Measurements from ENCODE around the gene GLIPR1L2.
"Not testable (repeated sequence)": the region's sequence is repeated elsewhere in the genome, so short reads cannot be mapped to it uniquely, and the experiment has no call there.

GLIPR1L2 gene

DNA sequence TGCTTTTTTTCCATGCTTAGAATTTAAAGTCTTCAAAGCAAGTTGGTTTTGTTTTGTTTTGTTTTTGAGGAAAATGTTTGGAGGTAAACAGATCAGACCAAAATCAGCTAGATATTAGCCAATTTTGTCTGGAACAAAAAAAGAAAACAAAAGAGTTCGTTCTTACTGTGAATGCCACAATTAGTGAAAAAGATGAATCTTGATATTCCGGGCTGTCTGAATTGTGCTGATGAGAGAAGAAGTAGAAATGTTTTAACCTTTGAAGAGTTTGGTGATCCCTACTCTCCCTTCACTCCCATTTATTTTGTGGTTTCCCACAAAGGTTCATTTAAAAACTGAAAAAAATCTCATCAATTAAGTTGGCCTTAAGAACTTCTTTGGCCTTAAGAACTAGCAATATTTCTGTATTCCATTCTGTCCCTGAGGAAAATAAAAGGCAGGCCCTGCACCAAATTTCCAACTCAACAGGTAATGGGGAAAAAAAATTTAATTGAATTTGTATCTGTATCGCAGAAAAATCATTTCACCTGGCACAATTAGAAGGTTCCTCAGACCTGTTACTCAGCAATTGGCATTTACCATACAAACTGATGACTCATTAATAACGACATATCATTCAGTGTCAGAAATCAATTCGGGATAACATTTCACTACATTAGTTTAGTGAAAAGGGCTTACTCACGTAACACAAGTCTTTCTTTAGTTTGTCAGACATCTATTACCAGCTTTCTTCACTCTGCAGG, 562 bp upstream of the GLIPR1L2 start:
- Mint-ChIP-seq H3K9me3 (peaks cover 6% of the 10 kb centered on the region), H3K27me3 (no peaks in the 10 kb centered on the region), H3K4me3 (peak overlapping the region; percentile 84), H3K4me1 (peaks cover 33% of the 10 kb centered on the region), H3K36me3 (ENCODE audit: low read depth) (no peaks in the 10 kb centered on the region), H3K27ac (peak overlapping the region; percentile 43)
- ATAC-seq: no peak
- DNase-seq: no peak

DNA sequence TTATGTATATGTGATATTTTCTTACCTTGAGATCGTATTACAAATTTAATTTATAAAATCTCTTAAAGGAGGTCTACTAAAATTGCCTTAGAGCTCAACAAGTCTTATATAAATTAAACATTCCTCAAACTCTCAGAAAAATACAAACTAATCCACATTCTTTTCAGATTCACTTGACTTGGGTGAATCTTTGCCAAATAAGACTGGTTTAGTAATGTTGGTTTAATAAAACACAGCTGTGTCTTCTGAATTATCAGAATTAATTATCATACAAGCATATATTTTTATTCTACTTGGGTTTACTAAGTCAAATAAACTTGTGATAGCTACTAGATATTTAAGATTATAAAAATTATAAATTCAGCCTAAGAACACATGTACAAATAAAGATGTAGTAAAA, 13.3 kb downstream of the GLIPR1L2 start:
- Mint-ChIP-seq H3K9me3 (no peaks in the 10 kb centered on the region), H3K27ac (no peak overlapping the region), H3K4me3 (no peak overlapping the region), H3K36me3 (ENCODE audit: low read depth) (no peaks in the 10 kb centered on the region), H3K4me1 (no peaks in the 10 kb centered on the region), H3K27me3 (no peaks in the 10 kb centered on the region)
- ATAC-seq (no peak), DNase-seq (no peak)

DNA sequence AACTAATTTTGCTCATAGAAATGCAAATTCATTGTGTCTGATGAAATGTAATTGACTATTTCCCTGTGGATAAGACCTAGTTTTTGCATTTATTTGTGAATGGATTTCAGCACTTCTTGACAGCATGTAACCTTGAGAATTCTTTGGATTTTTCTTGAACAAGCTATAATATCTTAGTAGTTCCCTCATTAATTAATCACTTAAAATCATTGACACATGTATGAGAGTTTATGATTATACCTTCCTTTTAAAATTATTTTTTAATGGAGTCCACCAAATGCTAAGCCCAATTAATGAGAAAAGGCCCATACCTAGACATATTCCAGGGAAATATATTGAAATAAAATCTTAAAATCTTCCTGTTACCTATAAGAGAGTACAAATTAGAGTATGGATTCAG, 16.8 kb downstream of the GLIPR1L2 start:
- Mint-ChIP-seq H3K27me3 (peaks cover 3% of the 10 kb centered on the region), H3K4me1 (no peaks in the 10 kb centered on the region), H3K9me3 (no peaks in the 10 kb centered on the region), H3K27ac (no peak overlapping the region), H3K4me3 (no peak overlapping the region), H3K36me3 (ENCODE audit: low read depth) (no peaks in the 10 kb centered on the region)
- ATAC-seq (no peak), DNase-seq (no peak)

DNA sequence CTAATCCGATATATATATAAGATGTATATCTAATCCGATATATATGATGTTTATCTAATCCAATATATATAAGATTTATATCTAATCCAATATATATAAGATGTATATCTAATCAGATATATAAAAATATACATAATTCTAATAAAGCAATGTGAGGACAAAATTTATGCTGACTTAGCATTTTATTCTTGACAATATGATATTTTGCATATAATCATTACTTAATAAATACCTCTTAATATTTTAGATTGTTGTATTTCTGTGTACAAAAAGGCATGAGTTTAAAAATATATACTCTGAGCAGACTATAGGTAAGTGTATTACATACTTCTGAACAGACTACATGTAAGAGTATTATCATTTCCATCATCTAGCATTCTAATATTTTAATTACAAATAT, 18.9 kb downstream of the GLIPR1L2 start:
- DNase-seq (no peak), ATAC-seq (no peak)
- Mint-ChIP-seq H3K27me3 (peaks cover 3% of the 10 kb centered on the region), H3K4me3 (no peak overlapping the region), H3K4me1 (no peaks in the 10 kb centered on the region), H3K36me3 (ENCODE audit: low read depth) (no peaks in the 10 kb centered on the region), H3K9me3 (no peaks in the 10 kb centered on the region), H3K27ac (no peak overlapping the region)

DNA sequence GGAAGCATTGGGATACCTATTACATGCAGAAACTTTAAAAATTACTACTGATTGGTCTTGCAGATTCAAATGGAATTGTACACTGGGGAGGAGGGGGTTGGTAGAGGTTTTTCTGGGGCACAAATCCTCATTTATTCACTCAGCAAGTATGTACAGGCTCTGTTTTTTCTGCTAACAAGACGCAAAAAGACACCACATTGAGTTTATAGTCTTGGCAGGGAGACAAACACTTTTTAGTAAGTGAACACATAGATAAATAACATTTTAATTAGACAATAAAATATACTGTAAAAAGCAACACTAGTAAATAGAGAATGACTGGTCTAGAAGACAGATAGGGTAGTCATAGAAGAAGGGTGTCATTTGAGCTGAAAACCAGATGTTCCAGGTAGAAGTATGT, 23.8 kb downstream of the GLIPR1L2 start:
- Mint-ChIP-seq H3K4me1 (no peaks in the 10 kb centered on the region), H3K36me3 (ENCODE audit: low read depth) (no peaks in the 10 kb centered on the region), H3K4me3 (no peak overlapping the region), H3K27ac (no peak overlapping the region), H3K27me3 (peaks cover 3% of the 10 kb centered on the region), H3K9me3 (no peaks in the 10 kb centered on the region)
- DNase-seq (no peak), ATAC-seq (no peak)

DNA sequence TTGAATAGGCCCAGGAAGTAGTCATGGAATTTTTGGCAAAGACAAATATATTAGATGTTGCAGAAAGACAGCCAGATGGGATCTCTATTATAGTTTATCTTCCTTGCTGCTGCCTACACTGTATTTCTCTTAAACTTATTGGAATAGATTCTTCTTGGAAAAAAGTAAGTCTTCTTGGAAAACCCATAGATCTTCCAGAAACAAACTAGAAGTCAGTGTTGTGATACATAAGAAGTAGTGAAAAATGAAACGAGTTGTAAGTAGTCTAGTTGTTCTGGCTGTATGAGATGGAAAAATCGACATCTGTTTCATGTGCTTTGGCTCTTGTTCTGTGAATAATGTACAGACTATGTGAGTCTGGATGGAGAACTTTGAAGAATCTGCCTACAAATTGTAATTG, 29.0 kb downstream of the GLIPR1L2 start:
- H3K36me3 Mint-ChIP-seq (ENCODE audit: low read depth): peaks cover 2% of the 10 kb centered on the region

DNA sequence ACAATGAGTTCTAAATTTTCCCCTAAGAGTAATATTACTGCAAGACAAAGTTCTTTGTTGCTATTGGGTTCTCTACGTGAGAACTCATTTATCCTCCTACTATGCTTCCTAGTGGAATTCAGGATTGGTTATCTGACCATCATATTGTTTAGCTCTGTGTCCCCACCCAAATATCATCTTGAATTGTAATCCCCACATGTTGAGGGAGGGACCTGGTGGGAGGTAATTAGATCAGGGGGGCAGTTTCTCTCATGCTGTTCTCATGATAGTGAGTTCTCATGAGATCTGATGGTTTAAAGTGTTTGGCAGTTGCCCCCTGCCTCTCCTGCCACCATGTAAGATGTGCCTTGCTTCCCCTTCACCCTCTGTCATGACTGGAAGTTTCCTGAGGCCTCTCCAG, 36.6 kb downstream of the GLIPR1L2 start:
- no peak for ATAC-seq
- H3K4me3 Mint-ChIP-seq: no peak overlapping the region
- H3K36me3 Mint-ChIP-seq (ENCODE audit: low read depth): peaks cover 6% of the 10 kb centered on the region
- H3K4me1 Mint-ChIP-seq: no peaks in the 10 kb centered on the region
- H3K9me3 Mint-ChIP-seq: peaks cover 34% of the 10 kb centered on the region
- DNase-seq: no peak
- no peak overlapping the region for H3K27ac Mint-ChIP-seq
- H3K27me3 Mint-ChIP-seq: no peaks in the 10 kb centered on the region

More for the DNA sequence above, 29.0 kb downstream of the GLIPR1L2 start:
- DNase-seq (no peak), ATAC-seq (no peak)
- Mint-ChIP-seq H3K27ac (no peak overlapping the region), H3K27me3 (no peaks in the 10 kb centered on the region), H3K9me3 (peaks cover 3% of the 10 kb centered on the region), H3K4me1 (no peaks in the 10 kb centered on the region), H3K4me3 (no peak overlapping the region)

DNA sequence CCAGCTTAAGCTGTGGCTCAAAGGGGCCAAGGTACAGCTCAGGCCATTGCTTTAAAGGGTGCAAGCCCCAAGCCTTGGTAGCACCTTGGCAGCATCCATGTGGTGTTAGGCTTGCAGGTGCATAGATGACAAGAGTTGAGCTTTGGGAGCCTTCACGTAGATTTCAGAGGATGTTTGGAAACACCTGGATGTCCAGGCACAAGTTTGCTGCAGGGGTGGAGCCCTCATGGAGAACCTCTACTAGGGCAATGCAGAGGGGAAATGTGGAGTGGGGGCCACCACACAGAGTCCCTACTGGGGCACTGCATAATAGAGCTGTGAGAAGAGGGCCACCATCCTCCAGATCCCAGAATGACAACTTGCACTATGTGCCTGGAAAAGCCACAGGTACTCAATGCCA, 37.9 kb downstream of the GLIPR1L2 start:
- ATAC-seq (no peak), DNase-seq (no peak)
- Mint-ChIP-seq H3K36me3 (ENCODE audit: low read depth) (peaks cover 6% of the 10 kb centered on the region), H3K27me3 (no peaks in the 10 kb centered on the region), H3K4me3 (no peak overlapping the region), H3K27ac (no peak overlapping the region), H3K9me3 (peaks cover 34% of the 10 kb centered on the region), H3K4me1 (no peaks in the 10 kb centered on the region)

DNA sequence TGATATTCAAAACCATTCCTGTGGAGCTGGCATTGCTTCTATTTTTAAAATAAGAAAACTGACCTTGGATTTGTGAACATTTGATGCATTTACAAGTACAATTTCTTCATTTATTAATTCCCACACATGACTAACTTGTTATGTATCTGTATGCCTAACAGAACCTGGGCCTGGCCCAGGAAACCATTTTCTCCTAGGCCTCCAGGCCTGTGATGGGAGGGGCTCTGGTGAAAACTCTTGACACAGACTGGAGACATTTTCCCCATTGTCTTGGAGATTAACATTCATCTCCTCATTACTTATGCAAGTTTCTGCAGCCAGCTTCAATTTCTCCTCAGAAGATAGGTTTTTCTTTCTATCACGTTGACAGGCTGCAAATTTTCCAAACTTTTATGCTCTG, 42.0 kb downstream of the GLIPR1L2 start:
- H3K9me3 Mint-ChIP-seq: peaks cover 15% of the 10 kb centered on the region
- H3K4me1 Mint-ChIP-seq: no peaks in the 10 kb centered on the region
- H3K27me3 Mint-ChIP-seq: no peaks in the 10 kb centered on the region
- DNase-seq: no peak
- H3K4me3 Mint-ChIP-seq: no peak overlapping the region
- no peak for ATAC-seq
- peaks cover under 1% of the 10 kb centered on the region for H3K36me3 Mint-ChIP-seq (ENCODE audit: low read depth)
- H3K27ac Mint-ChIP-seq: no peak overlapping the region

DNA sequence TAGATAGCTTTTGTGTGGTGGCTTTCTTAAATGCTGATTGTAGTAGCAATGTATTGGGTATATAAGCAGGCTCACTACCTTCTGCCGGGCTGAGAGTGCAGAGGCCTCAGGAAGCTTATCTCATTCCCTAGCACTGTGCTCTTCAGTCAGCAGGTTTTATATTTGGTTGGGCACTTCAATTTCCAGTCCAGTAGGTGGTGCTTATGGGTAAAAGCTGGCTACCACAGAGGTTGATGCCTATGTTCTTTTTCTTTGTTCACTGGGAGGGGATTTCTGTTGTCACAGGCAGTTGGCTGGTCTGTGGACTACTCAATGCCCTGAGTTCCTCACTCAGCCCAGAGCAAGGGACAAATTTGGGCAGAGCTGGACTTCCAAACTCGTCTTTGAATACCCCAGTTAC, 46.7 kb downstream of the GLIPR1L2 start:
- DNase-seq (no peak), ATAC-seq (peak; percentile 57)
- Mint-ChIP-seq H3K36me3 (ENCODE audit: low read depth) (no peaks in the 10 kb centered on the region), H3K4me1 (peaks cover 6% of the 10 kb centered on the region), H3K27ac (no peak overlapping the region), H3K9me3 (peaks cover 6% of the 10 kb centered on the region), H3K27me3 (no peaks in the 10 kb centered on the region), H3K4me3 (no peak overlapping the region)

DNA sequence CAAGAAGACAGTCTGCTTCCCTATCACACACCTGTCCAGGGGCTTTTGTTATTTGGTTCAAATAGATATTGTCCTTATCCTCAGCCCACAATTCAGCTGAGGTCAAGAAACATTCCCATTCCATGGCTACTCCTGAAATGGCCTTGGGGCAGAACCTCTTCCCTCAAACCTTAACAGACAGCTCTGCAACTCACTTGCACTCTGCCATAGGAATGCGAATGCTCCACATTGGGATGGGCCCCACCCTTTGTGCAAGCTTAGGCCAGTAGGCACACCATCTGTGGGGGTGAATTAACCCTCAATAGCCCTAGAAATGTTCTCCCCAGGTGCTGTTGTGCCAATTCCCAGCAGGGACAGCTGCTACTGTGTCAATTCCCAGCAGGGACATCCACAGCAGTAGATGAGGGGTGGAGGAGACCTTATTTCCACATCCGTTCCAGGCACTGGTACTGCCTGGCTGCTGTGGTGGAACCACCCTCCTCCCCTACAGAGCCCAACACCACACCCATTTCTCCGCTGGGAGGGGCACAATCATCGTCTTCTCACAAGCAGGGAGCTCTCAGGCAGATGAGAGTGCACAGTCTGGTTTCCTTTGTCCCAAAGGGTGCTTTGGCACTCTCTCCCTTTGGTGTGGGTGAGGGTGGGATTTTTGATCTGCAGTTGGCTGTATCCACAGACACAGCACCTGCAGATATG, 47.3 kb downstream of the GLIPR1L2 start:
- Mint-ChIP-seq H3K27ac (no peak overlapping the region), H3K9me3 (peaks cover 6% of the 10 kb centered on the region), H3K4me3 (no peak overlapping the region), H3K4me1 (peaks cover 6% of the 10 kb centered on the region), H3K36me3 (ENCODE audit: low read depth) (no peaks in the 10 kb centered on the region), H3K27me3 (no peaks in the 10 kb centered on the region)
- DNase-seq (no peak), ATAC-seq (peak; percentile 49)

DNA sequence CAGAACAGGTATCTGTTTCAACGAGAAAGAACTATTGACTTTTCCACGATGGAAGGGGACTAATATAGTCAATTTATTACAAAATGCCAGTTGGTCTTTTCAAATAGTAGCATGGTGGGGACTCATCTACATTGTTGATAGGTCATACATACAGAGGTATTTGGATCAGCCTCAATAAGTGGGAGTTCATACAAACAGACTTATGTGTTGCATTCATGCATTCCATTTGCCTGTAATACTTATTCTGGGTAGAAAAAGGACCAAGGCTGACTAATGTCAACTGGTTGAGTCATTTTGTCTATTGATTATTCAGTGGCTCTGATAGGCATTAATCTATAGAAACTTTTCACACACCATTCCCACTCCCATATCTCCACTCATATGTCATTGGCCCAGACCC, 48.2 kb downstream of the GLIPR1L2 start:
- ATAC-seq (no peak), DNase-seq (no peak)
- peaks cover 6% of the 10 kb centered on the region for H3K4me1 Mint-ChIP-seq
- no peak overlapping the region for H3K27ac Mint-ChIP-seq
- no peak overlapping the region for H3K4me3 Mint-ChIP-seq
- peaks cover 6% of the 10 kb centered on the region for H3K9me3 Mint-ChIP-seq
- H3K27me3 Mint-ChIP-seq: no peaks in the 10 kb centered on the region
- no peaks in the 10 kb centered on the region for H3K36me3 Mint-ChIP-seq (ENCODE audit: low read depth)

DNA sequence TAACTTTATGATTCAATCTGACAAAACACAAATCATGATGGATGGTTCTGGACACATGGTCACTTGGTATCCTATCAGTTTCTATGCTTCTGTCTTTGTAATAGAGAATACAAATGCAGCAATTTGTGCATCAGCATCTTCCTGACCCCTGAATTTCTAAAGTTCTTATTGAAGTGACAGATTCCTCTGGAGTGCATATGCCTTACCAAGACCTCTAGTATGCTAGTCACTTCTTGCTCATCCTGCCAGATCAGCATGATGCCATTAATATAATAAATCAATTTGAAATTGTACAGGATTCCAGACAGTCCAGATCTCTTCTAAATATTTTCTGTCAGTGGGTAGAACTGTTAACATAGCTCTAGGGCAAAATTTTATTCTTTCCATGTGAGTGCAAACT, 49.0 kb downstream of the GLIPR1L2 start:
- H3K27me3 Mint-ChIP-seq: no peaks in the 10 kb centered on the region
- DNase-seq: no peak
- H3K36me3 Mint-ChIP-seq (ENCODE audit: low read depth): no peaks in the 10 kb centered on the region

DNA sequence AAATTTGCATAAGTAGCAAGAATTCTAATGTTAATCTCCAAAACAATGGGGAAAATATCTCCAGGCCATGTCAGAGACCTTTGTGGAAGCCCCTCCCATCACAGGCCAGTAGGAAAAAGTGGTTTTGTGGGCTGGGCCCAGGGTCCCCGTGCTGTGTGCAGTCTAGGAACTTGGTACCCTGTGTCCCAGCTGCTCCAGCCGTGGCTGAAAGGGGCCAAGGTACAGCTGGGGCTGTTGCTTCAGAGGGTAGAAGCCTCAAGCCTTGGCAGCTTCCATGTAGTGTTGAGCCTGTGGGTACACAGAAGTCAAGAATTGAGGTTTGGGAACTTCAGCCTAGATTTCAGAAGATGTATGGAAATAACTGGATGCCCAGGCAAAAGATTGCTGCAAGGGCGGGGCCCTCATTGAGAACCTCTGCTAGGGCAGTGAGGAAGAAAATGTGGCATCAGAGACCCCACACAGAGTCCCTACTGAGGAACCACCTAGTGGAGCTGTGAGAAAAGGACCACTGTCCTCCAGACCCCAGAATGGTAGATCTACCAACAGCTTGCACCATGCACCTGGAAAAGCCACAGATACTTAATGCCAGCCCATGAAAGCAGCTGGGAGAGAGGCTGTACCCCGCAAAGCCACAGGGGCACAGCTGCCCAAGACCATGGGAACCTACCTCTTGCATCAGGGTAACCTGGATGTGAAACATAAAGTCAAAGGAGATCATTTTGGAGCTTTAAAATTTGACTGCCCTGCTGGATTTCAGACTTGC, 51.0 kb downstream of the GLIPR1L2 start:
- not testable (repeated sequence) for DNase-seq; H3K9me3 Mint-ChIP-seq; H3K27ac Mint-ChIP-seq; H3K4me3 Mint-ChIP-seq; H3K27me3 Mint-ChIP-seq; H3K4me1 Mint-ChIP-seq; H3K36me3 Mint-ChIP-seq (ENCODE audit: low read depth)
- peak; percentile 24 for ATAC-seq

More for the DNA sequence above, 49.0 kb downstream of the GLIPR1L2 start:
- no peak overlapping the region for H3K4me3 Mint-ChIP-seq
- peaks cover 6% of the 10 kb centered on the region for H3K4me1 Mint-ChIP-seq
- peaks cover 6% of the 10 kb centered on the region for H3K9me3 Mint-ChIP-seq
- ATAC-seq: no peak
- no peak overlapping the region for H3K27ac Mint-ChIP-seq

DNA sequence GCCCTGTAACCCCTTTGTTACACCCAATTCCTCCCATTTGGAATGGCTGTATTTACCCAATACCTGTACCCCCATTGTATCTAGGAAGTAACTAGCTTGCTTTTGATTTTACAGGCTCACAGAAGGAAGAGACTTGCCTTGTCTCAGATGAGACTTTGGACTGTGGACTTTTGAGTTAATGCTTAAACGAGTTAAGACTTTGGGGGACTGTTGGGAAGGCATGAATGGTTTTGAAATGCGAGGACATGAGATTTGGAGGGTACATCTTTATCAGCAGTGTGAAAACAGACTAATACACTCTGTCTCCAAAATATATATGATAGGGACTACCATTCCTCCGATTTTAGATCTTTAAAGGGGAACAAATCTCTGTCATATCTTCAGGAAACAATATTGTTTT, 51.6 kb downstream of the GLIPR1L2 start:
- H3K27ac Mint-ChIP-seq: not testable (repeated sequence)

More for the DNA sequence above, 51.6 kb downstream of the GLIPR1L2 start:
- not testable (repeated sequence) for H3K4me3 Mint-ChIP-seq; H3K9me3 Mint-ChIP-seq; H3K27me3 Mint-ChIP-seq; DNase-seq; ATAC-seq; H3K36me3 Mint-ChIP-seq (ENCODE audit: low read depth); H3K4me1 Mint-ChIP-seq

Measured in activated naive CD8-positive, alpha-beta T cell treated with anti-CD3 and anti-CD28 coated beads, Interleukin-2, amount 50 U/mL, for 24 hours (primary cell).